CD4-positive, CD25-positive, alpha-beta regulatory T cell (primary cell): Measurements from ENCODE around the gene FBXW11. TPM values are rescaled to one million over a fixed set of nuclear protein-coding genes. Genes with fewer than 3 reads are reported as not detected.
"Not testable (repeated sequence)": the region's sequence is repeated elsewhere in the genome, so short reads cannot be mapped to it uniquely, and the experiment has no call there.

ENCODE experiments used
- ATAC-seq, 2 donors: fragments of 150-1000 bp; cut with Tn5 transposase; one replicate each; pipeline ENCODE4 v1.10.0; 2021; ENCODE audit warnings: low read depth in 2 of 2, moderate number of reproducible peaks in 2 of 2, moderate library complexity in 1 of 2
- DNase-seq, 3 donors: peaks; one replicate each; pipeline versions ENCODE4 v3.0.0 to v3.0.0-alpha.2; 2012 to 2022; ENCODE audit warnings: mixed read lengths in 1 of 3
- H3K27ac ChIP-seq: one replicate; pipeline ENCODE4 v1.7.0; 2013; ENCODE audit warnings: mild to moderate bottlenecking, low read length; ENCODE audit not compliant: insufficient read depth, poor library complexity, severe bottlenecking
- H3K27me3 ChIP-seq: one replicate; pipeline ENCODE4 v1.7.0; 2013; ENCODE audit warnings: low read length; ENCODE audit not compliant: control insufficient read depth, insufficient read depth
- H3K36me3 ChIP-seq: one replicate; pipeline ENCODE4 v1.7.0; 2013; ENCODE audit warnings: mild to moderate bottlenecking, low read length, moderate library complexity; ENCODE audit not compliant: control insufficient read depth, insufficient read depth
- H3K4me1 ChIP-seq: 2 replicates; pipeline ENCODE4 v1.7.0; 2013; ENCODE audit warnings: mild to moderate bottlenecking, low read length; ENCODE audit not compliant: insufficient read depth, control insufficient read depth, poor library complexity, severe bottlenecking
- H3K4me3 ChIP-seq: one replicate; pipeline ENCODE4 v1.7.0; 2013; ENCODE audit warnings: low read depth, mild to moderate bottlenecking, low read length, moderate library complexity
- H3K9me3 ChIP-seq, 2 experiments: 1 replicate in 1 of 2; 2 replicates in 1 of 2; pipeline ENCODE4 v1.7.0; 2013; ENCODE audit warnings: low read length in 2 of 2, mild to moderate bottlenecking in 1 of 2, moderate library complexity in 1 of 2; ENCODE audit not compliant: control insufficient read depth in 2 of 2
- H3K27ac Mint-ChIP-seq, 3 donors: one replicate each; pipeline ENCODE4 v1.8.0; 2020 to 2022; ENCODE audit warnings: mild to moderate bottlenecking in 3 of 3, mixed read lengths in 3 of 3, moderate library complexity in 2 of 3
- H3K27me3 Mint-ChIP-seq: one replicate; pipeline ENCODE4 v1.8.0; 2022; ENCODE audit warnings: mild to moderate bottlenecking, mixed read lengths
- H3K36me3 Mint-ChIP-seq: one replicate; pipeline ENCODE4 v1.8.0; 2020; ENCODE audit warnings: mixed read lengths
- H3K4me1 Mint-ChIP-seq, 4 donors: one replicate each; pipeline ENCODE4 v1.8.0; 2020 to 2022; ENCODE audit warnings: mixed read lengths in 4 of 4, mild to moderate bottlenecking in 1 of 4
- H3K4me3 Mint-ChIP-seq, 4 donors: one replicate each; pipeline ENCODE4 v1.8.0; 2020 to 2022; ENCODE audit warnings: mild to moderate bottlenecking in 4 of 4, mixed read lengths in 4 of 4, moderate library complexity in 3 of 4
- H3K9me3 Mint-ChIP-seq, 7 donors: one replicate each; pipeline ENCODE4 v1.8.0; 2020 to 2022; ENCODE audit warnings: mixed read lengths in 7 of 7, mild to moderate bottlenecking in 3 of 7, moderate library complexity in 2 of 7
- polyA plus RNA-seq, 4 donors: library from polyadenylated mRNA; unstranded; fragments of 300-500 nt; fragmentation: Illumina TruSeq; gene quantifications; one replicate each; pipeline ENCODE4 v1.2.3, GENCODE V29; 2021
- total RNA-seq: library from RNA; stranded (reverse); gene quantifications from one replicate; pipeline ENCODE4 v1.2.3, GENCODE V29; 2022

Gene FBXW11
- total and polyA plus RNA-seq, 5 donors from 2014 or later = 20.6 to 40.7 (median 25.8) TPM

DNA sequence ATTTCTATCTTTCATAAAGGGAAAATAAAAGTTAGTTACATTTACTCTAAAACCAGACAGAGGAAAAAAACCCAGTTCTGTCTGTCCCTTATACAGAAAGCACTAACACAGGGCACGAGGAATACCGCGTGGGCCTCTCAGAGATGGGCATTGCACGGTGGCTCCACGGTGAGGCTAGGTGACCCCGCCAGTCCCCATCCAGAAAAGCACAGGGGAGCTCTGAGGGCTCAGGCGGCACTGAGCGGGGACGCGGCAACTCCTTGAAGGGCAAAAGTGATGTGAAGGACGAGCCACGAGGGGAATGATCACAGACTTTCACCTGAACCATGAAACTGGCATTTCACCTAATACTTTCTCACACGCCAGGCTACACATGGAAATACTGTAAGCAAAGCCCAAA lies 35.7 kb upstream of the FBXW11 start:
- Histone ChIP-seq H3K9me3 (peaks cover 0 to 3% of the 10 kb centered on the region in 2 experiments), H3K36me3 (peaks cover 38% of the 10 kb centered on the region), H3K27ac (no peak overlapping the region), H3K27me3 (no peaks in the 10 kb centered on the region), H3K4me1 (no peaks in the 10 kb centered on the region), H3K4me3 (no peak overlapping the region)
- H3K9me3 Mint-ChIP-seq = peaks cover 0 to 5% (median 0%) of the 10 kb centered on the region in 7 donors
- DNase-seq (no peak), ATAC-seq (peak in 1 of 2 donors; percentile 7)
- peaks cover 4 to 11% (median 9%) of the 10 kb centered on the region in 4 donors for H3K4me1 Mint-ChIP-seq
- H3K27me3 Mint-ChIP-seq = no peaks in the 10 kb centered on the region
- peak overlapping the region in 1 of 3 donors; percentile 66 for H3K27ac Mint-ChIP-seq
- H3K4me3 Mint-ChIP-seq = peak overlapping the region in 2 of 4 donors; percentile 8 to 23
- peaks cover 16% of the 10 kb centered on the region for H3K36me3 Mint-ChIP-seq

DNA sequence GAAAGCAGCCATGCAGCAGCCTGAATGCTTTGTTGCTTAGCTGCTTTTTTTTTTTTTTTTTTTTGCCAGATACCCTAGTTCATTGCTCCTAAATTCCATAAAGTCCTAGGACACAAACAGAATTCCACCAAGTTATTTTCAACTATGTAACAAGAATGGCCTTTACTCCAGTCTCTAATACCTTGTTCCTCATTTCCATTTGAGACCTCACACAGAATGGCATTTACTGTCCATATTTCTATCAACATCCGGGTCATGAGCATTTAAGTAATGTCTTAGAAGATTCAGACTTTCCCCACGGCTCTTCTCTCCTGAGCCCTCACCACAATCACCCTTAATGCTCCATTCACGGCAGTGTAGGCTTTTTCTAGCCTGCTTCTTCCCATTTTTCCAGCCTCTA lies 31.7 kb upstream of the FBXW11 start:
- peak overlapping the region in 1 of 3 donors; percentile 69 for H3K27ac Mint-ChIP-seq

DNA sequence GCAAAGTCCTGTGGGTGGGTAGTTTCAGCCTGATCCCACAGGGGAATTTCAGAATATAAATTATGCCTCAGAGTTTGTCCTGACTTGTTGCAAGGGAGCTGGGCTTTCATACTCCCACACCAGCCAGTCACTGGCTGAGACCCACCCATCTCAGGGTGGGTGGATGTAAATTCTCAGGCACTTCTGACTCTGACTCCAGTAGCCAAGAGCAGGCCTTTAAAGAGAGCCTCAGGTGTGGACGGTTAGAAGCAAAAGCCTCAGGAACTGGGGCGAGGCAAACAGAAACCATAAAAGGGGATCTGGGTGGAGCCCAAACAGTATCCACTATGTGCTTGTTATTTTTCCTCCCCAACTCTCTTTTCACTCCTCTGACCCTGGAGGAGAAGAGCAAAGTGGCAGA lies 28.6 kb upstream of the FBXW11 start:
- no peak for ATAC-seq
- H3K36me3 Mint-ChIP-seq = peaks cover 24% of the 10 kb centered on the region
- no peak overlapping the region for H3K4me3 Mint-ChIP-seq
- Histone ChIP-seq H3K36me3 (peaks cover 4% of the 10 kb centered on the region), H3K9me3 (peaks cover 0 to 3% of the 10 kb centered on the region in 2 experiments), H3K4me3 (no peak overlapping the region), H3K27me3 (no peaks in the 10 kb centered on the region), H3K27ac (no peak overlapping the region), H3K4me1 (peaks cover 5% of the 10 kb centered on the region)
- H3K4me1 Mint-ChIP-seq = peaks cover 9 to 15% (median 12%) of the 10 kb centered on the region in 4 donors
- H3K9me3 Mint-ChIP-seq = peaks cover 0 to 8% (median 2%) of the 10 kb centered on the region in 7 donors
- no peaks in the 10 kb centered on the region for H3K27me3 Mint-ChIP-seq
- peak overlapping the region in 1 of 3 donors; percentile 20 for H3K27ac Mint-ChIP-seq
- DNase-seq = peak in 1 of 3 donors; percentile 34

More for the DNA sequence above, 31.7 kb upstream of the FBXW11 start:
- Mint-ChIP-seq H3K4me3 (no peak overlapping the region), H3K36me3 (peaks cover 5% of the 10 kb centered on the region), H3K9me3 (peaks cover 0 to 5% (median 0%) of the 10 kb centered on the region in 7 donors), H3K27me3 (no peaks in the 10 kb centered on the region), H3K4me1 (peaks cover 13 to 20% (median 14%) of the 10 kb centered on the region in 4 donors)
- H3K36me3 ChIP-seq = peaks cover under 1% of the 10 kb centered on the region
- H3K9me3 ChIP-seq = peaks cover 0 to 3% of the 10 kb centered on the region in 2 experiments
- H3K4me1 ChIP-seq = peaks cover 5% of the 10 kb centered on the region
- no peaks in the 10 kb centered on the region for H3K27me3 ChIP-seq
- ATAC-seq (no peak), DNase-seq (no peak)
- H3K4me3 ChIP-seq = no peak overlapping the region
- H3K27ac ChIP-seq = no peak overlapping the region

DNA sequence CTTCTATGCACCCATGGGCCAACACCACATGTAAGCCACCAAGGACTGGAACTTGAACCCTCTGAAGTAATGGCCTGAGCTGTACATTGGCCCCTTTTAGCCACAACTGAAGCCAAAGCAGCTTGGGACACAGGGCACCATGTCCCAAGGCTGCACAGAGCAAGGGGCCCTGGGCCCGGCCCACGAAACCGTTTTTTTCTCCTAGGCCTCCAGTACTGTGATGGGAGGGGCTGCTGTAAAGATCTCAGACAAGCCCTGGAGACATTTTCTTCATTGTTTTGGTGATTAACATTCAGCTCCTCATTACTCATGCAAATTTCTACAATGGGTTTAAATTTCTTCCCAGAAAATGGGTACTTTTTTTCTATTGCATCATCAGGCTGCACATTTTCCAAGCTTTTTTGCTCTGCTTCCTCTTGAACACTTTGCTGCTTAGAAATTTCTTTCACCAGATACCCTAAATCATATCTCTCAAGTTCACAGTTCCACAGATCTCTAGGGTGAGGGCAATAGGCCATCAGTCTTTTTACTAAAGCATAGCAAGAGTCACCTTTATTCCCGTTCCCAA lies 25.5 kb upstream of the FBXW11 start:
- no peak overlapping the region for H3K27ac ChIP-seq
- H3K4me3 ChIP-seq = no peak overlapping the region
- Mint-ChIP-seq H3K9me3 (peaks cover 0 to 7% (median 2%) of the 10 kb centered on the region in 7 donors), H3K4me3 (no peak overlapping the region), H3K27ac (no peak overlapping the region), H3K36me3 (peaks cover 28% of the 10 kb centered on the region), H3K4me1 (peaks cover 9 to 10% (median 9%) of the 10 kb centered on the region in 4 donors), H3K27me3 (no peaks in the 10 kb centered on the region)
- ATAC-seq = no peak
- H3K27me3 ChIP-seq = no peaks in the 10 kb centered on the region
- H3K36me3 ChIP-seq = peaks cover 4% of the 10 kb centered on the region
- peaks cover 5% of the 10 kb centered on the region for H3K4me1 ChIP-seq
- DNase-seq = no peak
- no peaks in the 10 kb centered on the region for H3K9me3 ChIP-seq

DNA sequence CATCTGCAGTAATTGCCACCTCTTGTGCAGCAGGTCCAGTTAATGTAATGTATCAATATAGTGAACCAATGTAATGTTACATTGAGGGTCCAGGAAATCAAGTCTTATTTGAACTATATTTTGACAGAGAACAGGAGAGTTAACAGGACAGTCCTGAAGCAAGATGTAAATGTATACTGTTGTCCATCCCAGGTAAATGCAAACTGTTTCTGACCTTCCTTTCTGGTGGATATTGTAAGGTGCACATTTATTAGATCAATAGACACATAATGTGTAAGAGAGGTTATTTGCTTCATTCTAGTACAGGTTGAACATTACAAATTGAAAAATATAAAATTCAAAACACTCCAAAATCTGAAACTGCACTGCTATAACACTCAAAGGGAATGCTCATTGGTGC lies 23.4 kb upstream of the FBXW11 start:
- Mint-ChIP-seq H3K27ac (no peak overlapping the region), H3K4me1 (peaks cover 3 to 4% (median 4%) of the 10 kb centered on the region in 4 donors), H3K4me3 (no peak overlapping the region), H3K9me3 (peaks cover 0 to 7% (median 2%) of the 10 kb centered on the region in 7 donors), H3K36me3 (peaks cover 28% of the 10 kb centered on the region), H3K27me3 (no peaks in the 10 kb centered on the region)
- ATAC-seq (no peak), DNase-seq (no peak)
- H3K36me3 ChIP-seq = peaks cover 4% of the 10 kb centered on the region
- H3K4me1 ChIP-seq = peaks cover under 1% of the 10 kb centered on the region
- no peak overlapping the region for H3K4me3 ChIP-seq
- H3K27me3 ChIP-seq = no peaks in the 10 kb centered on the region
- no peak overlapping the region for H3K27ac ChIP-seq
- H3K9me3 ChIP-seq = no peaks in the 10 kb centered on the region

DNA sequence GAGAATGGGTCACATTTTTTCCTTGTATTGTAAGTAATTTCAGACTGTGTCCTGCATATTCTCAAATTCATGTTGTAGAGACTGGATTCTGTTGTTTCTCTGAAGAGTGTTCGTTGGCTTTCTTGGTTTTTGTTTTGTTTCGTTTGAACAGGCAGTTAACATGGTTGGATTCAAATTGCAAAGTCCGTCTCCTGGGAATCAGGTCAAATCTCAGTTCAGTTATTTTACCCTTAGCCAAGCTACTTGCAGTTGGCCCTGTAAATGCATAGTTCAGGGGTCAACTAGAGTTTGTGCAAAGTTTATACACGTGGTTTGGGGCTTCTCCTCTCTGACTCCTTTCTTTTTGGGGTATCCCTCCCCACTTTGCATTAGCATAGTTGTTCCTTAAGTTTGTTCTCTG lies 21.7 kb upstream of the FBXW11 start:
- Histone ChIP-seq H3K9me3 (no peaks in the 10 kb centered on the region), H3K4me3 (no peak overlapping the region), H3K27me3 (no peaks in the 10 kb centered on the region), H3K4me1 (no peaks in the 10 kb centered on the region), H3K27ac (no peak overlapping the region), H3K36me3 (peaks cover 4% of the 10 kb centered on the region)
- Mint-ChIP-seq H3K36me3 (peaks cover 26% of the 10 kb centered on the region), H3K27ac (no peak overlapping the region), H3K4me1 (peaks cover 0 to 3% (median 1%) of the 10 kb centered on the region in 4 donors), H3K27me3 (no peaks in the 10 kb centered on the region), H3K9me3 (peaks cover 0 to 7% (median 2%) of the 10 kb centered on the region in 7 donors), H3K4me3 (no peak overlapping the region)
- no peak for DNase-seq
- ATAC-seq = no peak

DNA sequence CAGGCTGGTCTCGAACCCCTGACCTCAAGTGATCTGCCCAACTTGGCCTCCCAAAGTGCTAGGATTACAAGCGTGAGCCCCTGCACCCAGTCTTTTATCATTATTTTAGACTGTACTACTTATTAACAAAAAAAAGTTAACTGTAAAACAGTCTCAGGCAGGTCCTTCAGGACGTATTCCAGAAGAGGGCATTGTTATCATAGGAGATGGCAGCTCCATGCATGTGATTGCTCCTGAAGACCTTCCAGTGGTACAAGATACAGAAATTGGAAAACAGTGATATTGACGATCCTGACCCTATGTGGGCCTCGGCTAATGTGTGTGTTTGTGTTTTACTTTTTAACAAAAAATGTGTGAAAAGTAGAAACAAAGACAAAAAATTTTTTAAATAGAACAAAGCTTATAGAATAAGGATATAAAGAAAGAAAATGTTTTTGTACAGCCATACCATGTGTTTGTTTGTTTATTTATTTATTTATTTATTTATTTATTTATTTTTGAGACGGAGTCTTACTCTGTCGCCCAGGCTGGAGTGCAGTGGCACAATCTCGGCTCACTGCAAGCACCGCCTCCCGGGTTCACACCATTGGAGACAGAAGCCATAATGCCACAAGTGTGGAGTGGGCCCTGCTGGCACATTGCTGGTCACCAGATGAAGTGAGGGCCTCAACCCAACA lies 13.8 kb upstream of the FBXW11 start:
- H3K4me1 ChIP-seq, H3K4me3 Mint-ChIP-seq, H3K27me3 ChIP-seq, DNase-seq, H3K27ac Mint-ChIP-seq, H3K27me3 Mint-ChIP-seq, H3K36me3 ChIP-seq, H3K9me3 Mint-ChIP-seq, H3K9me3 ChIP-seq, H3K4me1 Mint-ChIP-seq, H3K36me3 Mint-ChIP-seq, H3K4me3 ChIP-seq, H3K27ac ChIP-seq, ATAC-seq: not testable (repeated sequence)
